ENCODE data around the gene RNF144B.
"Not testable (repeated sequence)": the region's sequence is repeated elsewhere in the genome, so short reads cannot be mapped to it uniquely, and the experiment has no call there.

The RNF144B gene

DNA sequence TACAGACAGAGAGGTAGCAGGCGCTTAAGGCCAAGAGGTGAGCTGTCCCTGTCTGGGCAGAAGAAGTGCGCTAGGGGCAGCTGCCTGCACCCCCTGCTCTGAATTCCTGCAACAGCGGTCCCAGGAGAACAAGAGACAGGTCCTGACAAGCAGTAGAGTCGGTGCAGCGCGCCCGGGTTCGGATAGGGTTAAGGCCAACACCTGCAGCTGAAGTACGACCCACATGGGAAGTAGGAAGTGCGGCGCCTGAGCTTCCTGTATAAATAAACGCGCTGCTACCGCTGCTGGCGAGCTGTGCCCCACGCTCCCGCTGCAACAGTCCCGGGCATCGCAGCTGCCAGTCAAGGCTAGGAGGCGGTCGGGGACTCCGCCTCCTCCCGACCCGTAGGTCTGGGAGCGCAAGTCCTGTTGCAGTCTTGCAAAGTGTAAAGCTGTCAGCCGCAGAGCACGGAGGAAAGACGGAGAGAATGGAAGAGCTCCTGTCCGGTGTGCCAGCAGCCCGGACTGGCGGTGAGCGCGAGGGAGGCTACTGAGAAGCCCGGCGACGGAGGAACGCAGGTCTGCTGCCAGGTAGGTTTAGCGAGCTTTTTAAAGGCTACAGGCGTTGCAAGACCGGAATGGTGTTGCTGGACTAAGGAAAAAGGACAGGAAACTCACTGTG lies at the start of gene RNF144B:
Gene RNF144B, plus strand, starts transcription at position 290 of the 661 bp plus-strand sequence. CDS start 12,185 bp downstream, outside the sequence.
- DNase-seq (ENCODE audit: low spot score) = peak; percentile 76
- peak; percentile 51 for FAIRE-seq

DNA sequence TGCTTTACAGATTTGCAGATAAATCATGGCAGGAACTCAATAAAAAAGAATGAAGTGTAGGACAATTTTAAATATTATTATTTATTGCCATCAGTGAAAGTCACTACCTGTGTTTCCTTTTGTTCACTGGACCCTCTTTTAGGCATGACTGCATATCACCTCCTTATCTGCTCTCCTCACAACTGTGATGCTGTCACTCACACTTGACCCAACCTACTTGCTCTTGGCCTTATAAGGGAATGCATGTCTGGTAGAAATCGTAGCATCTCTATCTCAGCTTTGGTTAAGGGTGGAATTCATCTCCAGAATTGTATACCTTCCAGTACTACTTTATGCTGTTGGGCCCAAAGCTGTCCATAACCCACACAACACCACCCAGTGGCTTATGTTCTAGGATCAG lies 47.6 kb upstream of the RNF144B start:
- FAIRE-seq (no peak), DNase-seq (ENCODE audit: low spot score) (no peak)

DNA sequence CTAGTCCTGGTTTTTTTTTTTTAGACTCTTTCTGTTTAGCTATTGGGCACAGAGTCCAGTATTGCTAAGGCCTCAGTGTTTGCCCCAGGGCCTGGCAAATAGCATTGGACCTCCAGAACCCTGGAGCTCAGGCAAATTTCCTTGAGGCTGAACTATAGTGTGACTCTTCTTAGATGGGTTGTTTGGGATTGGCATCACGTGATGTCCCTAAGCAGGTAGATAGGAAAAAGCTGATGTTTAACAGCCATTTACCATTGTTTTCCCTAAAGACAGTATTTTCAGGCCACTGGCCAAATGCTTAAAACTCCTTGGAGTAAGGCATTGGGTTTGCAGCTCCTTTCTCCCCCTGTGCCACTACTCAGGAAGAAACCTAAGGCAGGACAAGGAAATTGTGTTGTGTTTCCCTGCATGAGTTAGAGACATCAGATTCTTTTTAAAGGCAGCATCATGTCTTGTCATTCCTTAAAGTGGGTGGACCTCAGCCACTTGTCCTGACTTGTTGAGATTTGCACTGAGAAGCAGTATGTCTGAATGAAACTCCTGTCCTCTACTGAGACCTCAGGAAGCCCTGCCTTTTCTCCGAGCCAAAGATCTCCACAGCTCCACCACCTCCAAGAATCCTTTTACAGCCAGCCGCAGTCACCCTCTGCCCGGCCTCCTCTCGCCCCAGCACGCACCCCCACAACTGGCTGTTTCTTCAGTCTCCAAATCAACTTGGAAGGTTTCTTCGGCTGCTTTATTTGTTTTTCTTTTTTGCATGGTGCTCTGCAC lies 46.2 kb upstream of the RNF144B start:
- FAIRE-seq (no peak), DNase-seq (ENCODE audit: low spot score) (no peak)

DNA sequence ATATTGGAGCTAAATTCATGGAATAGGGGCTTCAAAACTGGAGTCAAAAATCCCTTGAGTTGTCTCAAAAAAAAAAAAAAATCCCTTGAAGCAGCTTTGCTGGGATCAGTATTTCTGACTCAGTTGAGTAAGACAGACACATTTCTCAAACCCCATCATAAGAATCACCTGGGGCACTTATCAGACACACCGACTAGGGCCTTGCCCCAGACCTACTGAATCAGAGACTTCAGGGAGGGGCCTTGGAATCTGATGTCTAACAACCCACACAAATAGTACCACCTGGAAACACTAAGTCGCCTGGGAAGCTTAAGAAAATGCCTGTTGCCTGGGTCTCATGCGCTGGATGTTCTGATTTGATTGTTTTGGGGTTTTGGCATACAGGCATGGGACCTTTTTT lies 44.9 kb upstream of the RNF144B start:
- FAIRE-seq (no peak), DNase-seq (ENCODE audit: low spot score) (no peak)

DNA sequence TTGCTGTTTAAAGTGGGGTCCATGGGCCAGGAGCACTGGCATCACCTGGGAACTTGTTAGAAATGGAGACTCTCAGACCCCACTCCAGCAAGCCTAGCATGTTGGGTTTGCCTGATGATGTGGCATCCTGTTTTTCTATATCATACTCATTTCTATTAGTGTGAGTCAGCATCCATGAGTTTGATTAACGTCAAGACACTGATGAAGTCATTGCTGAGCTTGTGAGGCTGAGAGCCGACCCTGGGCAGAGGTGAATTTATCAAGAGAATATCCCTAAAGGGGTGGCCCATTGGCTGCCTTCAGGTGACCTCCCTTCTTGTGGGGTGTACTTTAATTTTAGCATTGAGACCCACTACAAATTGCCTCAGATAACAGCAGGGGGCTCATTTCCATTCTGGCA lies 43.4 kb upstream of the RNF144B start:
- FAIRE-seq = no peak
- no peak for DNase-seq (ENCODE audit: low spot score)

DNA sequence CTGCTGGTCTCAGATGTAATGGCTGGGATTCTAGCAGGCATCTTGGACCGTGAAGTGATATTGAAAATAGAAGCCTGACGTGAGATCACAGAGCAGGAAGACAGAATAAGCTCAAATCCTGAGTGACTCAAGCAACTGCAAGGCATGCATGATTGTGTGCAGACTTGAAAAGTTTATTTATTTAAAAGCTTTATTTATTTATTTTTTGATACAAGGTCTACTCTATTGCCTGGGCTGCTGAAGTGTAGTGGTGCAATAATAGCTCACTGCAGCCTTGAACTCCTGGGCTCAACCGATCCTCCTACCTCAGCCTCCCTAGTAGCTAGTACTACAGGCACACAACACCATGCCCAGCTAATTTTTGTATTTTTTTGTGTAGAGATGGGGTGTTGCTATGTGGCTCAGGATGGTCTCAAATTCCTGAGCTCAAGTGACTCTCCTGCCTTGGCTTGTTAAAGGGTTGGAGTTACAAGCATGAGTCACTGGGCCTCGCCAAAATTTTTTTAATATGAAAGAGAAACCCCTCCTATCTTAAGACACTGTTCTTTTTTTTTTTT lies 40.1 kb upstream of the RNF144B start:
- DNase-seq (ENCODE audit: low spot score) (no peak), FAIRE-seq (no peak)

DNA sequence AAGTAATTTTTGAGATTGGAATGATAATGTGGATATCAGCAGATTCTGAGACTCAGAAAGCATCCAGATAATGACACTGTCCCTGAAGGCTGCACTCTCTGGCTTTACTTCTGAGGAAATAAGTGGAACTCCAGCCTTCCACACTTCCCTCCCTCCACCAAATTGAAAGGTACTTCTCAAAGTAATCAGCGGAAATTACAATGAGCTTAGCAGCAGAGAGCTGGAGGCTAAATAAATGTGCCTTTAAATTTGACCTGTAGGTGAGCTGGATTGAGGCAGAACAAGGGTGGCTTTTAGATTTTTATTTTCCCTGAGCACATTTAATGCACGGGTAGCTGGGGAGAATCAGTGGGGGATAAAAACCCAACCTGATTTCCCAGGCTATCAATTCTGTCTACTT lies 39.3 kb upstream of the RNF144B start:
- no peak for DNase-seq (ENCODE audit: low spot score)
- FAIRE-seq = no peak

DNA sequence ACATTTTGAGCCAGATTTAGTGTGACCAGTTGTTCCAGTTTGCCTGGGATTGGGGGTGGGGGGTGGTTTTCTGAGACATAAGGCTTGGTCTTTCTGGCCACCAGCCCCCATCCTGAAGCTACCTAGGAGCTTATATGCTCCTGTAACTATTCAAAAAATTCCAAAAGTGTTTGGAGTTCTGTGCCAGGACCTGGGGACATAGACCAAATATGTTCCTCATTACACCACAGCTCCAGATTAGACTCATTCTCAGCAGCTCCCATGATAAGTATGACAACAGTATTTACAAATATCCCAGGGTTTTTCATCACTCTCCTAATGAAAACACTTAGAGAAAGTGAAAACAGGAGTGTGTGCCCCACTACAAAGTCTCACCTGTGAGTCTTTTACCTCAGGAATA lies 37.8 kb upstream of the RNF144B start:
- FAIRE-seq = no peak
- no peak for DNase-seq (ENCODE audit: low spot score)

DNA sequence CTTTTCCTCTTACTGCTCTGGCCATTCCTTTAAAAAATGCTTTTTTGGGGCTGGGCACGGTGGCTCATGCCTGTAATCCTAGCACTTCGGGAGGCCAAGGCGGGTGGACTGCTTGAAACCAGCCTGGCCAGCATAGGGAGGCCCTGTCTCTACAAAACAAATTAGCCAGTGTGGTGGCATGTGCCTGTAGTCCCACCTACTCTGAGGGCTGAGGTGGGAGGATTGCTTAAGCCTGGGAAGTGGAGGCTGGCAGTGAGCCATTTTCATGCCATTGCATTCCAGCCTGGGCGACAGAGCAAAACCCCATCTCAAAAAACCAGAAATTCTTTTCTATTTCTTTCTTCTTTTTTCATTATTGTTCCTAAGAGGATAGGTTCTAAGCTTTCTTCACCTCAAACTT lies 36.9 kb upstream of the RNF144B start:
- FAIRE-seq (no peak), DNase-seq (ENCODE audit: low spot score) (no peak)

DNA sequence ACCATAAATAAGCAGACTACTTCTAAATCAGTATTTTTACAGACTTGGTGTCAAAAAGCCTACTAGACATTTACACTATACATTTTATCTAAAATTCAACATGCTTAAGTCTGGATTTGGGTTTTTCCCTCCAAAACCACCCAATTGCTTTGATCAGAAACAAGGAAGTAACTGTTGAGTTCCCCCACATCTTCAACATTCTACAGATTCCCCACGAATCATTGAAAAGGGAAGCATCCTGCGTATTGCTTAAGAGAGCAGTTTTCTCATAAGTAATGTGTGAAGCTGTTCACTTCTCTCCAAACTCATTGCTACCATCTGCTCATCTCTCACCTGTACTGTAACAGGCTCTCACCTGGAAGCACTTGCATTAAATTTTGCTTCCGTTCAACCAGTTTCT lies 36.4 kb upstream of the RNF144B start:
- DNase-seq (ENCODE audit: low spot score) = no peak
- FAIRE-seq = no peak

DNA sequence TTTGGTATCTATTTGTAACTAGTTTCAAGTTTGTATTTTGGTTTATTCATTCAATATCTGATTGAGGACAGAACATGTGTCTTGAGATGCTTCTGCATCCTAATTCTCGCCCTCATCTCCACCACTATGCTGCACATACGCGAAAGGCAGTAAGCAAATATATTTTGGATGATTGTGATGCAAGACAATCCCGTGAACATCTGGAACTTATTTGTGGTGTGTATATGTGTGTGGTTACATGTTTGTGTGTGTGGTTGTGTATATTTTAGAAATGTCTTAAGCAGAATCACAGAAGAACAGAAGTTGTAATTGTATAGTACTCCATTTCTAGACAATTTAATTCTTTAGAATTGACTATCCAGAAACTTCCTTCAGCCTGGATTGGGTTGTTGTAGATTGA lies 35.1 kb upstream of the RNF144B start:
- DNase-seq (ENCODE audit: low spot score) (no peak), FAIRE-seq (no peak)

DNA sequence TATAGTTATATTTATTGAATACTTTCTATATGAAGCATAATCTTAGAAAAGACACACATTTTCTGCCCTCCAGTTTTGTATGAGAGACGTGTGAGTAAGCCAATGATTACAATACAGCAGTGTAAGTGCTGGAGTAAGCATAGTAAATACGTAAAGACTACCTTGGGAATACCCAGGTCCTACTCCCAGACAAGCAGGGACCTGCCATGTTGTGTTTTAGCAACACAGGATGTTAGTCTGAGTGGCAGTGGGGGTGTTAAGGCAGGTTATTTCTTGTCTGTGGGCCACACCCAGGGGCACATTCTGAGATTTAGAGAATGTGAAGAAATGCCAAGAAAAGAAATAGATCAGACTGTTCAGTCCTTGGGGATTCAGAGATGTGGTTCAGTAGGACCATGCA lies 34.3 kb upstream of the RNF144B start:
- DNase-seq (ENCODE audit: low spot score) (no peak), FAIRE-seq (no peak)

DNA sequence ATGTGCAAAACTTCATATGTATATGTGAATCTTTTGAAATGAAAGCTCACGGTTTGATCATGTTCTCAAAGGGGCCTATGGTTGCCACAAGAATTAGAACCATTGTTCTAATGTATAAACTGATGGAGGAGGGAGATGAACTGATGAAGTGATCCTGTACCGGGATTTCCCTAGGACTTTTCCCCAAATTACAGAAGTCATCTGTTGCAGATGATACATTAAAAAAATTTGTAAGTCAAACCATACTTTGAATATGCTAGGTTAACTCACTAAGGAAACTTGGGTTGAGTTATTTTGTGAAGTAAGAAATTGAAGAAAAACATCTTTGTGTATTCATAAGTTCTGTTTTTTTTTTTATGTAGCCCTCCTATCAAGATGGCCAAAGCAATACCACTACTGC lies 33.9 kb upstream of the RNF144B start:
- DNase-seq (ENCODE audit: low spot score) (no peak), FAIRE-seq (no peak)

DNA sequence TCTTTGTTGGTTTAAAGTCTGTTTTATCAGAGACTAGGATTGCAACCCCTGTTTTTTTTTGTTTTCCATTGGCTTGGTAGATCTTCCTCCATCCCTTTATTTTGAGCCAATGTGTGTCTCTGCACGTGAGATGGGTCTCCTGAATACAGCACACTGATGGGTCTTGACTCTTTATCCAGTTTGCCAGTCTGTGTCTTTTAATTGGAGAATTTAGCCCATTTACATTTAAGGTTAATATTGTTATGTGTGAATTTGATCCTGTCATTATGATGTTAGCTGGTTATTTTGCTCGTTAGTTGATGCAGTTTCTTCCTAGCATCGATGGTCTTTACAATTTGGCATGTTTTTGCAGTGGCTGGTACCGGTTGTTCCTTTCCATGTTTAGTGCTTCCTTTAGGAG lies 29.6 kb upstream of the RNF144B start:
- not testable (repeated sequence) for DNase-seq (ENCODE audit: low spot score); FAIRE-seq

DNA sequence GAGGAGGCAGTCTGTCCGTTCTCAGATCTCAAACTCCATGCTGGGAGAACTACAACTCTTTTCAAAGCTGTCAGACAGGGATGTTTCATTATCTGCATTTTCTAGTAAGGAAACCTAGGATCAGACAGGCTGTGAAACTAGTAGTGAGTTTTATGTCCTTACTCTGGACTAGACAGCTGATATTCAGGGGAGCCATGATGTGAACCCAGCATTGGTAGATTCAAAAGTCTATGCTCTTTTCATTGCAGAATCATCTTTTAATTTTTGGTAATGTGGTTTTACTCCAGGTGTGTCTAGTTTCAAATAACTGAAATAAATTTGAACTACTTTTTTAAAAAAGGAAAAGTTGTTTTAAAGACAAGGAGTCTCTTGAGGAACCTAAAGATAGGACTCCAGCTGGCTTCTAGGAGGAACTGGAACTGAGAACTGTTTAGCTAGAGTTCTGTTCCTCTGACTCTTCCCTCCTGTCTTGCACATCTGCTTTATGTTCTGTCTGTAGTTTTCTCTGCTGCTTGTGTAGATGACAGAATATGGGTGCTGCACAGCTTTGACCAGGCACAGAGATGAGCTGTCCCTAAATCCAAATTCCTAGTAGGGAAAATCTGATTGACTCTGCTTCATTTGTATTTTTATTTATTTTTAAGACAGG lies 27.8 kb upstream of the RNF144B start:
- FAIRE-seq (no peak), DNase-seq (ENCODE audit: low spot score) (no peak)

DNA sequence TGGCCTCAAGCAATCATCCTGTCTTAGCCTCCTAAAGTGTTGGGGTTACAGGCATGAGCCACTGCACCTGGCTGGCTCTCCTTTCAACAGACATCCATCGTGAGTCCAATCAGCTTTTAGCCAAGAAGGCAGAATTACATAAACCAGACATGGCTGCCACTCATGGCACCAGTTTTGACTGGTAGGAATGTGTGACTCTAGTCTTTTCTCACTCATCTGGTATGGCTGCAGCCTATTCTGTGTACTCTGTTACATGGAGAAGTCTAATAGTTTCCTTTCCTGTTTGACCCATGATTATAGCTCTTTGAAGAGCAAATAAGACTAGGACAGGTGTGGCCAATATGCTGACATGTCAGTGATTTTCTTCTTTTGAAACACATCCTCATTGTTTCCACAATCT lies 27.0 kb upstream of the RNF144B start:
- FAIRE-seq (no peak), DNase-seq (ENCODE audit: low spot score) (no peak)

DNA sequence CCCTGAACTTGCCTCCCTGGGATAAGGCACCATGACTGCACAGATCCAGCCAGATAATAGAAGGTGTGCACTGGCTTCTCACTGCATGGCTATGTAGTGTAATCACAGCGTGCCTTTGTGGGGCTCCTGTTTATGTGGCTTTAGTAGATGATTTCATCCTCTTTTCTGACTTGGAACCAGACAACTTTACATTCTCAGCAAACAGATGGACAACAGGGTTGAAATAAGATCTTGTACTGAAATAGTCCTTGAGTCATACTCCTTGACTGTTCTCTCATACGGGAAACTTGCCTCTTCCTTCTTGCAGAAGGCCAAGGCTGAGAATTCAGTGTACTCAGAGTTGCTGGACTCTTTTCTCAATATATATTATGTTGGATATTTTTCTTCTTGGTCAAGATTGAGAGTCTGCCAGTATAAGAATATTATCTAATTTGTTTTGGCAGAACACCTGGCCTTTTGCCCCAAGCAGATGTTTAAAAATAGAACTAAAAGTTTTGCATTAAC lies 25.0 kb upstream of the RNF144B start:
- DNase-seq (ENCODE audit: low spot score) (no peak), FAIRE-seq (no peak)

DNA sequence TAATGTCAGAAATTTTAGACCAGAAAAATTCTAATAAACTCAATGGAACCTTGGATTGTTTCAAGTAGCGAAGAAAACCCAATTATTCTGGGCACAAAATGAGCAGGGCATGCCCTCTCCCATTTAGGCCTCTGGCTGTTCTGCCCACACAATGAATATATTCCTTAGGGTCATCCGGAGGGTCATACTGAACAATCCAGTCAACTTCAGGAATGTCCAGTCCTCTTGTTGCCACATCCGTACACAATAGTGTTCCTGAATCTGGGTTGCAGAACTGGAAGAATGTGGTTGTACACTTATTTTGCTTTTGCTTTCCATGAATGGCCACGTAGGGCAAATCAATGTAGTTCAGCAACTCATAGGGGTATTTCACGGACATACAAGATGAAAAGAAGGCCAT lies 23.4 kb upstream of the RNF144B start:
- FAIRE-seq (no peak), DNase-seq (ENCODE audit: low spot score) (no peak)

DNA sequence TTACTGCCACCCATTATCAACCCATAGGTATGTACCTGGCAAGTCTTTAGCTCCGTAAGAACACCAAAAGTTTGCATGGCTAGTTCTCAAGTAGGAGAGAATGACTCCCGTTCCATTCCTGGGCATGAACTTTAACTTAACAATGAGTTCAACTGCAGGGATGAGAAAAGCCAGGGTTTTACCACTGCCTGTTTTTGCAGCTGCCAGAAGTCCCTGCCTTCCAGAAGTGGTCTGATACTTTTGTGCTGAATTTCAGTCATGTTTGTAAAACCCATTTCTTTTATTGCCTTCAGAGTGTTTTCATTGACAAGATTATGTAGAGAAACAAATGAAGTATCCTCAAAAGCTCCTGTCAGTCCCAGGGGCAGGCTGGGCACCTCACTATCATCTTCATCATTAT lies 22.6 kb upstream of the RNF144B start:
- not testable (repeated sequence) for FAIRE-seq; DNase-seq (ENCODE audit: low spot score)

DNA sequence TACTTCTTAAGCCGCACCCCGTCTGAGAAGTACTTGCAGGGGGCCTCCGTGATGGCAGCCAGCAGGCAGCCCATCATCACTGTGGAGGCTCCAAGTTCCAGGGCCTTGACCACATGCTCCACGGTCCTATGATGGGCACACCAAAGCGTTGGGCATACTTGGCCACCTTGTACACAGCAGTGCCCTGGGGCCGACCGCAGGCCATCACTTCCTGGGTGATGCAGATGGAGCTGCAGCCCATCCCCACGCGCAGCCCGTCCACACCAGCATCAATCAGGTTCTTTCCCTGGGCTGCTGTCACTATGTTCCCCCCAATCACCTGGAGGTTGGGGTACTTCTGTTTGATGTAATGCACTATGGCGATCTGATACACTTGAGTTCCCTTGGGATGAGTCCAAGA lies 19.8 kb upstream of the RNF144B start:
- FAIRE-seq = no peak
- DNase-seq (ENCODE audit: low spot score) = no peak

DNA sequence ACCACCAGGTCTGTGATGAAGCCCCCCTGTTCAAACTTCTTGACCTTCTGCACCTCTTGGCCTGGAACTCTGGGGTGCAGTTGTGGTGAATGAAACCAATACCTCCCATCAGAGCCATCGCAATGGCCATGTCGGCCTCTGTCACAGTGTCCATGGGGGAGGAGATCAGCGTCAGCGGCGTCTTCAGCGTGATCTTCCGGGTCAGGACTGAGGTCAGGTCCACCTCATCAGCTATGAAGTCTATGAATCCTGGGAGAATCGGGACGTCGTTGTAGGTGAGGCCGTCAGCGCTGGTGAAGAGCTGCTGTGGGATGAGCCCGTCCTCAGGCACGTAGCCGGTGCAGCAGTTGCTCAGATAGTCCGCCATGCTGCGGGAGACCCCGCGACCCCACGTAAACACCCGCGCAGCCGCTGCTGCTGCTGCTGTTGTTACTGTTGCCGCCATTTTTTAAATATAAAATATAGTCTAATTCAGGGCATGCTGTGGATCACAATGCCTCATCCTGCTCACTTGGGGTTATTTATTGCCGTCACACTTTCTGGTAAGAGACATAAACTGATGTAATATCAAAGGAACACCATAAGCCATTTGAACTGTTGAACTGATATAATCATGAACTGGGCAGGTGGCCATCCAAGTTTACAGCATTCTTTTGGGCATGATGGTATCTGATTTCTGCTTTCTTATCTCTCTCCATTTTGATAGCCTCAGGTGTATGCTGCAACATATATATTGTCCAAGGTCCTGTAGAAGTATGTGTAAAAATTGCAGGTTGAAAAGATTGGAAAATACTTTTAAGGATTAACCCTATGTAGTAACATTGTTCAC lies 18.7 kb upstream of the RNF144B start:
- FAIRE-seq (no peak), DNase-seq (ENCODE audit: low spot score) (no peak)

Data from RCC 7860 (cell line).